CD14-positive monocyte (primary cell): Measurements from ENCODE around the gene SLC35D2. TPM values are rescaled to one million over a fixed set of nuclear protein-coding genes. Genes with fewer than 3 reads are reported as not detected.
A peak's percentile ranks its signal among the peaks of the same experiment; 100 is the strongest.
"Not testable (repeated sequence)": the region's sequence is repeated elsewhere in the genome, so short reads cannot be mapped to it uniquely, and the experiment has no call there.

Experiments
- DNase-seq, 3 donors: peaks; one replicate each; pipeline ENCODE4 v3.0.0-alpha.2; 2011 to 2022
- H2AFZ ChIP-seq: 2 replicates; pipeline ENCODE4 v1.6.0; 2012; ENCODE audit warnings: mild to moderate bottlenecking, low read depth, low read length, inconsistent platforms; ENCODE audit not compliant: insufficient read depth, poor library complexity, severe bottlenecking
- H3K27ac ChIP-seq, 2 donors: 1 replicate in 1 of 2; 2 replicates in 1 of 2; pipeline ENCODE4 v1.5.1; 2012 to 2013; ENCODE audit warnings: low read length in 2 of 2, control low read depth in 1 of 2, inconsistent platforms in 1 of 2, low read depth in 1 of 2, mild to moderate bottlenecking in 1 of 2
- H3K27me3 ChIP-seq, 2 donors: one replicate each; pipeline versions ENCODE4 v1.6.0 to v1.6.1; 2011 to 2013; ENCODE audit warnings: low read length in 2 of 2; ENCODE audit not compliant: control insufficient read depth in 2 of 2, insufficient read depth in 2 of 2
- H3K36me3 ChIP-seq, 2 donors: replicated peaks in 1 of 2; 1 replicate in 1 of 2; 2 replicates in 1 of 2; pipeline versions ENCODE4 v1.5.1 to v1.6.1; 2012 to 2013; ENCODE audit warnings: low read length in 2 of 2, control low read depth in 1 of 2, inconsistent platforms in 1 of 2, mild to moderate bottlenecking in 1 of 2; ENCODE audit not compliant: insufficient read depth in 2 of 2, control insufficient read depth in 1 of 2
- H3K4me1 ChIP-seq, 2 donors: 1 replicate in 1 of 2; 2 replicates in 1 of 2; pipeline versions ENCODE4 v1.5.1 to v1.6.1; 2012 to 2013; ENCODE audit warnings: low read length in 2 of 2, control low read depth in 1 of 2, inconsistent platforms in 1 of 2, mild to moderate bottlenecking in 1 of 2, moderate library complexity in 1 of 2; ENCODE audit not compliant: insufficient read depth in 2 of 2, control insufficient read depth in 1 of 2
- H3K4me2 ChIP-seq: replicated peaks from 2 replicates; pipeline ENCODE3; 2012; ENCODE audit warnings: low read length, moderate library complexity, mild to moderate bottlenecking; ENCODE audit not compliant: poor library complexity, severe bottlenecking; ENCODE audit errors: extremely low read depth
- H3K4me3 ChIP-seq, 3 experiments: fragments of 200-600 bp in 1 of 3; sonication (generic) in 1 of 3; replicated peaks in 1 of 3; 1 replicate in 2 of 3; 2 replicates in 1 of 3; pipeline ENCODE4 v1.5.1; 2011 to 2013; ENCODE audit warnings: low read length in 3 of 3, mild to moderate bottlenecking in 3 of 3, control low read depth in 2 of 3, low read depth in 2 of 3, inconsistent platforms in 1 of 3, moderate library complexity in 1 of 3
- H3K79me2 ChIP-seq: 2 replicates; pipeline ENCODE4 v1.6.0; 2012; ENCODE audit warnings: mild to moderate bottlenecking, control low read depth, inconsistent platforms, low read length, moderate library complexity; ENCODE audit not compliant: insufficient read depth
- H3K9ac ChIP-seq: 2 replicates; pipeline ENCODE4 v1.6.0; 2017; ENCODE audit warnings: low read length, mild to moderate bottlenecking; ENCODE audit not compliant: insufficient read depth, poor library complexity, severe bottlenecking
- H3K9me3 ChIP-seq, 2 donors: replicated peaks in 1 of 2; 1 replicate in 1 of 2; 2 replicates in 1 of 2; pipeline versions ENCODE4 v1.5.1 to v1.6.1; 2012 to 2013; ENCODE audit warnings: low read length in 2 of 2, control low read depth in 1 of 2; ENCODE audit not compliant: control insufficient read depth in 1 of 2, insufficient read depth in 1 of 2
- H4K20me1 ChIP-seq: 2 replicates; pipeline ENCODE4 v1.6.0; 2012; ENCODE audit warnings: mild to moderate bottlenecking, low read length, control low read depth, moderate library complexity; ENCODE audit not compliant: insufficient read depth
- H3K27ac Mint-ChIP-seq, 7 donors: one replicate each; pipeline ENCODE4 v1.8.0; 2020; ENCODE audit warnings: mild to moderate bottlenecking in 7 of 7, mixed read lengths in 7 of 7, moderate library complexity in 6 of 7, inconsistent platforms in 2 of 7
- H3K27me3 Mint-ChIP-seq, 3 donors: one replicate each; pipeline ENCODE4 v1.8.0; 2021 to 2022; ENCODE audit warnings: low read depth in 3 of 3, mild to moderate bottlenecking in 3 of 3, mixed read lengths in 3 of 3, moderate library complexity in 3 of 3, inconsistent platforms in 1 of 3
- H3K36me3 Mint-ChIP-seq, 2 donors: one replicate each; pipeline ENCODE4 v1.8.0; 2020; ENCODE audit warnings: mixed read lengths in 2 of 2, inconsistent platforms in 1 of 2, mild to moderate bottlenecking in 1 of 2
- H3K4me1 Mint-ChIP-seq: one replicate; pipeline ENCODE4 v1.8.0; 2020; ENCODE audit warnings: mild to moderate bottlenecking, mixed read lengths
- H3K4me3 Mint-ChIP-seq, 2 donors: one replicate each; pipeline ENCODE4 v1.8.0; 2020; ENCODE audit warnings: mild to moderate bottlenecking in 2 of 2, mixed read lengths in 2 of 2, moderate library complexity in 1 of 2
- H3K9me3 Mint-ChIP-seq, 7 donors: one replicate each; pipeline ENCODE4 v1.8.0; 2020 to 2022; ENCODE audit warnings: mixed read lengths in 7 of 7, mild to moderate bottlenecking in 6 of 7, moderate library complexity in 6 of 7, inconsistent platforms in 2 of 7
- CTCF ChIP-seq: fragments of 200-600 bp; IDR thresholded peaks from one replicate; pipeline ENCODE4 v1.8.0; 2022; ENCODE audit warnings: antibody characterized with exemption, mild to moderate bottlenecking
- WGBS: methylation state at CpG from one replicate; pipeline ENCODE4 v1.1.5; 2013; ENCODE audit warnings: missing lambda C conversion rate; ENCODE audit not compliant: insufficient coverage; 5-methylcytosine and 5-hydroxymethylcytosine counted together
- intact Hi-C, 2 donors: fragments of 100-400 bp; cut with micrococcal nuclease; formaldehyde crosslinking; loops; one replicate each; pipeline versions ENCODE4 v1.15.0 to v1.15.1; 2023
- polyA plus RNA-seq, 3 donors: library from polyadenylated mRNA; depleted of rRNA in 1 of 3; unstranded in 2 of 3; stranded (reverse) in 1 of 3; fragments of 300-500 nt in 2 of 3; fragments of >200 nt in 1 of 3; fragmentation: Illumina TruSeq in 2 of 3; gene quantifications; 1 replicate in 2 of 3; 2 replicates in 1 of 3; pipeline ENCODE4 v1.2.3, GENCODE V29; 2012 to 2021

The SLC35D2 gene
- polyA plus RNA-seq, 3 donors, result 14.8 to 27.4 (median 20.0) TPM

GRCh38 chr9:96361668-96362067 is 21.8 kb downstream of the SLC35D2 start:
- no peak overlapping the region for H3K27ac ChIP-seq
- no peaks in the 10 kb centered on the region for H3K9me3 ChIP-seq
- WGBS, result 53% methylated on average over 3 of the region's 6 CpGs
- H4K20me1 ChIP-seq, result no peaks in the 10 kb centered on the region
- H3K4me1 Mint-ChIP-seq, result peaks cover 3% of the 10 kb centered on the region
- no peak overlapping the region for H3K9ac ChIP-seq
- H3K4me3 Mint-ChIP-seq, result no peak overlapping the region
- H3K9me3 Mint-ChIP-seq, result peaks cover 0 to under 1% (median 0%) of the 10 kb centered on the region in 7 donors
- no peak overlapping the region for H2AFZ ChIP-seq
- H3K36me3 Mint-ChIP-seq, result peaks cover 34 to 35% of the 10 kb centered on the region in 2 donors
- no peak for DNase-seq
- H3K36me3 ChIP-seq, result peaks cover 0 to 26% of the 10 kb centered on the region in 2 donors
- intact Hi-C loops, result no loop called here
- no peak overlapping the region for H3K4me3 ChIP-seq
- no peak for TF ChIP-seq CTCF
- no peak overlapping the region for H3K4me2 ChIP-seq
- H3K79me2 ChIP-seq, result no peaks in the 10 kb centered on the region
- no peaks in the 10 kb centered on the region for H3K27me3 ChIP-seq
- H3K27me3 Mint-ChIP-seq, result no peaks in the 10 kb centered on the region
- H3K4me1 ChIP-seq, result no peaks in the 10 kb centered on the region
- peak overlapping the region in 1 of 7 donors; percentile 23 for H3K27ac Mint-ChIP-seq

- Mint-ChIP-seq H3K9me3 (peaks cover 0 to 3% (median 0%) of the 10 kb centered on the region in 7 donors), H3K4me1 (peaks cover 3% of the 10 kb centered on the region), H3K27me3 (no peaks in the 10 kb centered on the region), H3K27ac (no peak overlapping the region), H3K36me3 (peaks cover 37 to 41% of the 10 kb centered on the region in 2 donors), H3K4me3 (no peak overlapping the region)
- 86% methylated on average over 2 of the region's 2 CpGs for WGBS
- Histone ChIP-seq H2AFZ (no peak overlapping the region), H3K79me2 (no peaks in the 10 kb centered on the region), H3K4me3 (no peak overlapping the region), H3K4me1 (no peaks in the 10 kb centered on the region), H3K27ac (no peak overlapping the region), H3K9ac (no peak overlapping the region), H3K4me2 (no peak overlapping the region), H4K20me1 (no peaks in the 10 kb centered on the region), H3K9me3 (no peaks in the 10 kb centered on the region), H3K27me3 (no peaks in the 10 kb centered on the region), H3K36me3 (peaks cover 0 to 26% of the 10 kb centered on the region in 2 donors)
- intact Hi-C loops, result no loop called here
- DNase-seq, result no peak
- no peak for TF ChIP-seq CTCF
Observed at GRCh38 chr9:96360976-96361375, 22.5 kb downstream of the SLC35D2 start.

GRCh38 chr9:96360523-96360922 is 23.0 kb downstream of the SLC35D2 start:
- H3K79me2 ChIP-seq, H3K4me1 Mint-ChIP-seq, H3K27ac Mint-ChIP-seq, H3K4me1 ChIP-seq, H3K9me3 ChIP-seq, H3K27me3 ChIP-seq, DNase-seq, H3K4me3 ChIP-seq, H2AFZ ChIP-seq, intact Hi-C loops, H3K4me2 ChIP-seq, H4K20me1 ChIP-seq, H3K27me3 Mint-ChIP-seq, H3K9me3 Mint-ChIP-seq, H3K9ac ChIP-seq, H3K4me3 Mint-ChIP-seq, H3K27ac ChIP-seq: not testable (repeated sequence)
- WGBS, result no CpG with 5 or more reads among the region's 6 CpGs
- peaks cover 39 to 45% of the 10 kb centered on the region in 2 donors for H3K36me3 Mint-ChIP-seq
- H3K36me3 ChIP-seq, result peaks cover 0 to 26% of the 10 kb centered on the region in 2 donors
